Frontal cortex (tissue), 4 donors: ENCODE measurements around the gene ZSWIM1. TPM values are rescaled to one million over a fixed set of nuclear protein-coding genes. Genes with fewer than 3 reads are reported as not detected.
"Not testable (repeated sequence)": the region's sequence is repeated elsewhere in the genome, so short reads cannot be mapped to it uniquely, and the experiment has no call there.

Source experiments
- DNase-seq, 2 donors: peaks; one replicate each; pipeline ENCODE4 v3.0.0; 2012; ENCODE audit warnings: low spot score in 2 of 2
- FAIRE-seq: peaks from 2 replicates; lab custom pipeline; 2012; peaks lifted over from hg19 to GRCh38; lab: Jason Lieb, UNC
- total RNA-seq: library from RNA; depleted of rRNA; stranded (reverse); fragments of >200 nt; gene quantifications from one replicate; pipeline ENCODE4 v1.2.3, GENCODE V29; 2014
- donor health status: control.
- donor health status: control.
- donor health status: control.

ZSWIM1 gene
- total RNA-seq, 1 donor from 2014 or later: 5.3 TPM

DNA sequence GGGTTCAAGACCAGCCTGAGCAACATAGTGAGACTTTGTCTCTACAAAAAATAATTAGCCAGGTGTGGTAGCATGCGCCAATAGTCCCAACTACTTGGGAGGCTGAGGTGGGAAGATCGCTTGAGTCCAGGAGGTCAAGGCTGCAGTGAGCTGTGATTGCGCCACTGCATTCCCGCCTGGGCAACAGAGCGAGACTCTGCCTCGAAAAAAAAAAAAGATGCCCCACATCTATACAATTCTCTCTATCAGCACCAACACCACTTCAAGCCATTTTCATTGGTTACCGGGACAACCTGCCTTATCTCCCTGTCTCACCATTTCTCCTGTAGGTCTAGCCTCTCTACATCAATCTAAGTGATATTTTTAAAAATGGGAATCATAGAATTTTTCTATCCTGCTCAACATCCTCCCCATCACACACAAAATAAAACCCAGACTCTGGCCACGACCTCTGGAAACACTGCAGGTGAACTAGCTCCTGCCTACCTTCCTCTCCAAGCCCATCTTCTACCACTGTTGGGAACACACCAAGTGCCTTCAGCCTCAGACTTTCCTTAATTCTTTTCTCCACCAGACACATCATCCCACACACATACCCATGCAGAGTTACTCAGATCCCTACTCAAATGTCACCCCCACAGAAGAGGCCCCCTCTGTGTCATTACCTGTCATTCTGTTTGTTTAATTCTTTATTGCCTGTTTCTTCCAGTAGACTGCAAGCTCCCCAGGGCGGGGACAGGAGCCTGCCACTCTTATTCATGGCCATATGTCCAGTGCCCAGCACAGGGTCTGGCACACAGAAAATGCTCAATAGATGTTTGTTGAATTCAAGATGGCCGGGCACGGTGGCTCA is 40.5 kb downstream of the ZSWIM1 start:
- DNase-seq: no peak
- no peak for FAIRE-seq

GRCh38 chr20:45924391-45925261 is 43.6 kb downstream of the ZSWIM1 start:
- FAIRE-seq: no peak
- DNase-seq: peak in 1 of 2 donors; percentile 49

GRCh38 chr20:45925821-45926506 is 44.9 kb downstream of the ZSWIM1 start:
- FAIRE-seq (no peak), DNase-seq (no peak)

DNA sequence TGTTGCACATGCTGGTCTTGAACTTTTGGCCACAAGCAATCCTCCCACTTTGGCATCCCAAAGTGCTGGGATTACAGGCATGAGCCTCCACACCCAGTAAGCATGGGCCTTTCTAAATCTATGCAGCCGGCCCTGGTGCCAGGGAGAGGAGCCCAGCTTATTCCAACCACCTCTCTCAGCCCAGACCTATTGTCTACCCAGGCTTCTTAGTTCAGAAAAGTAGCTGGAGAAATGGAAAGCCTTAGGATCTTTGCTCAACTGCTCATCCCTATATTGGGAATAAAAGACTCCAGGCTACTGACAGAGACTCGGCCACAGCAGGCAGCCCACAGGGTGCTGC is 45.7 kb downstream of the ZSWIM1 start:
- DNase-seq (no peak), FAIRE-seq (no peak)

GRCh38 chr20:45927071-45927878 is 46.2 kb downstream of the ZSWIM1 start:
- DNase-seq: no peak

DNA sequence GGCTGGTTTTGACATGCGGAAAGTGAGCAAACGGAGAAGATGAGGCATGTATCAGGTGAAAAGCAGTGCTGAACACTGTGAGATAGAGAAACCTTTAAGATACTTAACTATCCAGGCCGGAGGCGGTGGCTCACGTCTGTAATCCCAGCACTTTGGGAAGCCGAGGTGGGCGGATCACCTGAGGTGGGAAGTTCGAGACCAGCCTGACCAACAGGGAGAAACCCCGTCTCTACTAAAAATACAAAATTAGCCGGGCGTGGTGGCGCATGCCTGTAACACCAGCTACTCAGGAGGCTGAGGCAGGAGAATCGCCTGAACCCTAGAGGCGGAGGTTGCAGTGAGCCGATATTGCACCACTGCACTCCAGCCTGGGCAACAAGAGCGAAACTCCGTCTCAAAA is 50.7 kb downstream of the ZSWIM1 start:
- not testable (repeated sequence) for FAIRE-seq, DNase-seq

More at GRCh38 chr20:45927071-45927878, 46.2 kb downstream of the ZSWIM1 start:
- no peak for FAIRE-seq

DNA sequence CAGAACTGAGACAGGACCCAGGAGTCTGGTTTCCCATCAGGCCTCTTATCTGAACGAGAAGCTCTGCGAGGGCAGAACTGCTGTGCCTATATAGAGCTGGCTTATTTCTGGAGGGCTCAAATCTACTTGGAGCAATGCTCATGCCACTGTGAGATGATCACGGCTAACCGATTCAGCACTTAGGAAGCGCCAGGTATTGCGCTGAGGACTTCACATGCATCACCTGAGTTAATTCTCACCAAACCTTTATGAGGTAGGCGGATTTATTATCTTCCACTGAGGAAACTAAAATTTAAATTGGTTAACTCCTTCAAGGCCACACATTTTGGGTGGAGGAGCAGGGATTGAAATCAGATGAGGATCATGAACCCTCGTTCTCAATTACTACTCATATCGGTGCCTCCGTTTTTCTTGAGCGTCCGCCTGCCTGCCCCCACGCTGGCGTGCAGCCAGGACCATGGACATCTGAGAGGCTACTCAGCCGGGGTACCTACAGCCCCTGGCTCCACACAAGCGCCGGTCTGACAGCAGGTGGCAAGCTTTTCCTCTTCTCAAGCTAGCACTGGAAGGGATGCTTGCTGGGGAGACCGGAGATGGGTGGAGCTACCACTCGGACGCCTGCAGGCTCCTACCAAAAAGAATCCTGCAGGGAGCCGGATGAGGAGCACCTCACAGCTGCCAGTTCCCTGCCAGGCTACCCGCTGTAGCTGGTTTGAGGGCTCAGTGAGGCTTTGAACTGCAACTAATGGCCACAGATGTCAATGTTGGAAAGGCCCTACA is 52.4 kb downstream of the ZSWIM1 start:
- FAIRE-seq (no peak), DNase-seq (peak; percentile 57 to 71)

GRCh38 chr20:45934046-45934585 is 53.1 kb downstream of the ZSWIM1 start:
- DNase-seq (peak in 1 of 2 donors; percentile 57), FAIRE-seq (no peak)

Other genes with a start within 250 kb of the ZSWIM1 start
- gene WFDC9, start 249.9 kb upstream of the ZSWIM1 start, total RNA-seq: not detected
- gene WFDC11, start 211.0 kb upstream of the ZSWIM1 start, total RNA-seq: not detected
- gene WFDC13, start 179.2 kb upstream of the ZSWIM1 start, total RNA-seq: not detected
- gene WFDC10B, start 176.2 kb upstream of the ZSWIM1 start, total RNA-seq: not detected
- gene SPINT4, start 158.9 kb upstream of the ZSWIM1 start, total RNA-seq: not detected
- not detected for gene WFDC3, start 89.3 kb upstream of the ZSWIM1 start, total RNA-seq
- 13.0 TPM for gene DNTTIP1, start 89.3 kb upstream of the ZSWIM1 start, total RNA-seq
- 3.7 TPM for gene UBE2C, start 68.6 kb upstream of the ZSWIM1 start, total RNA-seq
- gene TNNC2, start 53.9 kb upstream of the ZSWIM1 start, total RNA-seq: not detected
- 15.5 TPM for gene SNX21, start 47.4 kb upstream of the ZSWIM1 start, total RNA-seq
- 32.6 TPM for gene ACOT8, start 23.8 kb upstream of the ZSWIM1 start, total RNA-seq
- gene ZSWIM3, start 23.6 kb upstream of the ZSWIM1 start, total RNA-seq: 13.9 TPM
- 2.0 TPM for gene SPATA25, start 6.4 kb downstream of the ZSWIM1 start, total RNA-seq
- gene NEURL2, start 10.0 kb downstream of the ZSWIM1 start, total RNA-seq: 3.3 TPM
- 14.7 TPM for gene CTSA, start 10.1 kb downstream of the ZSWIM1 start, total RNA-seq
- 19.2 TPM for gene PLTP, start 30.9 kb downstream of the ZSWIM1 start, total RNA-seq
- 9.0 TPM for gene PCIF1, start 53.5 kb downstream of the ZSWIM1 start, total RNA-seq
- 12.6 TPM for gene ZNF335, start 91.0 kb downstream of the ZSWIM1 start, total RNA-seq
- gene MMP9, start 127.7 kb downstream of the ZSWIM1 start, total RNA-seq: under 0.01 TPM
- 18.8 TPM for gene SLC12A5, start 148.0 kb downstream of the ZSWIM1 start, total RNA-seq
- 18.3 TPM for gene NCOA5, start 208.7 kb downstream of the ZSWIM1 start, total RNA-seq
- 0.41 TPM for gene CD40, start 237.1 kb downstream of the ZSWIM1 start, total RNA-seq